Measurements from ENCODE around the gene CLEC9A. TPM values are rescaled to one million over a fixed set of nuclear protein-coding genes. Genes with fewer than 3 reads are reported as not detected.

Gene CLEC9A
- total and polyA plus RNA-seq, 11 donors: 0.04 to 0.24 (median 0.21) TPM; not detected in 6

DNA sequence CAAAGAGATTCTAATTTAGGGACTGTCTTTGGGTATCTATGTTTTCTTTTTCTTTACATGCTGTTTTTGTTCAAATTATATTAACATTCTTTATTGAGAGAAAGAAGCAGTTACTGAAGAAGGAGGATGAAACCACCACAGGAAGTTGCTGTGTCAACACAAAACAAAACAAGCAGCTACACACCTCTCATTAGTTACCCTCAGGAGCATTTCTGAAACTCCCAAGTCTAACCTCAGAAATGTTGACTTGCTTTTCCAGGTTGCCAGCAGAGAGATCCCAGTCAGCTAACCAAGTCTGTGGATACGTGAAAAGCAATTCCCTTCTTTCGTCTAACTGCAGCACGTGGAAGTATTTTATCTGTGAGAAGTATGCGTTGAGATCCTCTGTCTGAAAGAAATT lies 34.8 kb downstream of the CLEC9A start:
- no peaks in the 10 kb centered on the region for H3K9me3 ChIP-seq
- H3K27ac ChIP-seq: no peak overlapping the region
- H3K4me3 ChIP-seq: no peak overlapping the region
- WGBS, 4 donors: 58 to 85% (median 67%) methylated on average over 4 of the region's 4 CpGs
- TF ChIP-seq, protein P1, sequence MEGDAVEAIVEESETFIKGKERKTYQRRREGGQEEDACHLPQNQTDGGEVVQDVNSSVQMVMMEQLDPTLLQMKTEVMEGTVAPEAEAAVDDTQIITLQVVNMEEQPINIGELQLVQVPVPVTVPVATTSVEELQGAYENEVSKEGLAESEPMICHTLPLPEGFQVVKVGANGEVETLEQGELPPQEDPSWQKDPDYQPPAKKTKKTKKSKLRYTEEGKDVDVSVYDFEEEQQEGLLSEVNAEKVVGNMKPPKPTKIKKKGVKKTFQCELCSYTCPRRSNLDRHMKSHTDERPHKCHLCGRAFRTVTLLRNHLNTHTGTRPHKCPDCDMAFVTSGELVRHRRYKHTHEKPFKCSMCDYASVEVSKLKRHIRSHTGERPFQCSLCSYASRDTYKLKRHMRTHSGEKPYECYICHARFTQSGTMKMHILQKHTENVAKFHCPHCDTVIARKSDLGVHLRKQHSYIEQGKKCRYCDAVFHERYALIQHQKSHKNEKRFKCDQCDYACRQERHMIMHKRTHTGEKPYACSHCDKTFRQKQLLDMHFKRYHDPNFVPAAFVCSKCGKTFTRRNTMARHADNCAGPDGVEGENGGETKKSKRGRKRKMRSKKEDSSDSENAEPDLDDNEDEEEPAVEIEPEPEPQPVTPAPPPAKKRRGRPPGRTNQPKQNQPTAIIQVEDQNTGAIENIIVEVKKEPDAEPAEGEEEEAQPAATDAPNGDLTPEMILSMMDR (IDR thresholded peaks at IDR 0.05): no peak
- no peak for TF ChIP-seq POLR2A (IDR thresholded peaks at IDR 0.05)
- DNase-seq (no peak), ATAC-seq (no peak)
- H3K36me3 ChIP-seq: peaks cover 0 to 2% (median 0%) of the 10 kb centered on the region in 9 donors
- H3K4me1 ChIP-seq: peaks cover 0 to 42% (median 11%) of the 10 kb centered on the region in 12 donors
- H3K27me3 ChIP-seq: no peaks in the 10 kb centered on the region
- intact Hi-C loops (cut with DNase I): no loop called here

DNA sequence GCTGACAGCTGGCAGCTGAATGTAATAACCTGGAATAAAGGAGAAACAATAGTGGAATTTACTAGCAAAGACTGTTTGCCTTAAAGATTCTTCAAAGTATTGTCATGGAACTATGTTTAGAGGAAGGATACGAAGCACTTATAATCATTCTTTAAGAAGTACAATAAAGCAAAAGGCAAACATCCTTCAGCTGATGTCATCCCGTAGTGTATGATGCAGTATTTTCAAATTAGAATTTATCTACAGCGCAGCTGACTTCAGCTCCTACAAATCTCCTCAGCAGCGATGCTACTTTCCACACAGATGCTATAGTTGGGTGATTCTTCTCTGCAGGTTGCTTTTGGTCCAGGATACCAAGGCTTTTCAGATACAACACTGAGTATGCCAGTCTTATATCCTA lies 36.8 kb downstream of the CLEC9A start:
- H3K27ac ChIP-seq: peak overlapping the region; percentile 45 to 91 (median 78)
- peak overlapping the region in 2 of 12 donors; percentile 2 to 4 for H3K4me3 ChIP-seq
- H3K9me3 ChIP-seq: no peaks in the 10 kb centered on the region
- intact Hi-C loops (cut with DNase I): no loop called here
- TF ChIP-seq, protein P1 (IDR thresholded peaks at IDR 0.05): no peak
- TF ChIP-seq POLR2A (IDR thresholded peaks at IDR 0.05): no peak
- no peaks in the 10 kb centered on the region for H3K27me3 ChIP-seq
- ATAC-seq: peak in 1 of 4 donors; percentile 27
- no peak for DNase-seq
- peaks cover 0 to 43% (median 11%) of the 10 kb centered on the region in 12 donors for H3K4me1 ChIP-seq
- peaks cover 0 to 19% (median 0%) of the 10 kb centered on the region in 9 donors for H3K36me3 ChIP-seq
- 57 to 68% (median 58%) methylated on average over 4 of the region's 4 CpGs for WGBS, 4 donors

DNA sequence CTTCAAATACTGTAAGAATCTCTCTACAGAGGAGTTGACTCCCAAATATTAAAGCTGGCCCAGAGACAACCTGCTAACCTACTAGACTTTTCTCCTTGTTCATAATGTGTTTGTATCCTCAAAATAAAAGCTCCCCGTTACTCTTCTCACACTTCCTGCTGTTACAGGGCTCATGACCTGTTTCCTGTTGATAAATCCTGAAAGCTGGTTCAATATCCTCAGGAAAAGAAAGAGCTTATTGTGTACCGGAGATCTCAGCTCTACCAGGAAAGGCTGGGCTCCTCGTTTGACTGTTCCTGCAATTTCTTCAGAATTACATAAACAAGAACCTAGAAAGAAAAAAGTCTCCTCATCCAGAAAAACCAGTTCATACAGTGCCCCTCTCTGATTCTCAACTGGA lies 37.5 kb downstream of the CLEC9A start:
- Histone ChIP-seq H3K27me3 (no peaks in the 10 kb centered on the region), H3K4me3 (peak overlapping the region in 2 of 12 donors; percentile 2 to 4), H3K27ac (peak overlapping the region; percentile 47 to 91 (median 78)), H3K36me3 (peaks cover 0 to 24% (median 3%) of the 10 kb centered on the region in 9 donors), H3K4me1 (peaks cover 0 to 43% (median 11%) of the 10 kb centered on the region in 12 donors), H3K9me3 (no peaks in the 10 kb centered on the region)
- WGBS, 4 donors: 27 to 33% (median 28%) methylated on average over 3 of the region's 3 CpGs
- intact Hi-C loops (cut with DNase I): loop anchor here in 2 of 10 donors (1.0 to 2.0 kb wide), 2 partner anchors 29 to 31 kb away; no protein-coding TSS in a partner anchor
- ATAC-seq (peak; percentile 81 to 95 (median 88)), DNase-seq (peak in 2 of 5 donors; percentile 27 to 33)
- TF ChIP-seq, protein P1 (IDR thresholded peaks at IDR 0.05): no peak
- TF ChIP-seq POLR2A (IDR thresholded peaks at IDR 0.05): no peak

DNA sequence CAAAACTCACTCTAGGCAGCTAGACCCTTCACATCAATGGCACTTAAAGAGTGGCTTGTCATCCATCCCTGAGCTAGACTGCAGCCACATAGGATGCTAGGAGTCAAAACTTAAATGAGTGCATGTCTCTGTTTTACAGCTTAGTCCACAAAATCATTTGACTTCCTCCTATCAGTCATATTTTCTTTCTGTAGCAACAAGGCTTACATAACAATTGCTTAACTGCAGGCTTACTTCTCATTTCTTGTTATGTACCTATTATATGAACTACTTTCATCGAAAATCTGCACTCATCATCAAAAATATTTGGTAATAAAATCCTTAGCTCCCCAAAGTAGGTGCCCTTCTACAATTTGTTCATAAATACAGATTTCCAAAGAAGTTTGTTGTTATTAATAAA lies 38.2 kb downstream of the CLEC9A start:
- peak overlapping the region; percentile 49 to 91 (median 78) for H3K27ac ChIP-seq
- peaks cover 0 to 43% (median 11%) of the 10 kb centered on the region in 12 donors for H3K4me1 ChIP-seq
- DNase-seq (no peak), ATAC-seq (peak; percentile 36 to 54 (median 52))
- TF ChIP-seq POLR2A (IDR thresholded peaks at IDR 0.05): no peak
- TF ChIP-seq, protein P1 (IDR thresholded peaks at IDR 0.05): no peak
- H3K4me3 ChIP-seq: peak overlapping the region in 1 of 12 donors; percentile 12
- H3K9me3 ChIP-seq: no peaks in the 10 kb centered on the region
- 59 to 68% (median 61%) methylated on average over 1 of the region's 1 CpG for WGBS, 4 donors
- H3K36me3 ChIP-seq: peaks cover 0 to 24% (median 3%) of the 10 kb centered on the region in 9 donors
- no peaks in the 10 kb centered on the region for H3K27me3 ChIP-seq
- intact Hi-C loops (cut with DNase I): loop anchor here in 2 of 10 donors (1.0 to 2.0 kb wide), 2 partner anchors 28 to 31 kb away; no protein-coding TSS in a partner anchor

Data from heart left ventricle (tissue), 16 donors.